Measurements from ENCODE around the gene UBA6.

- TF ChIP-seq CTCF (IDR thresholded peaks at IDR 0.05) (no peak), ZFX (IDR thresholded peaks at IDR 0.05; ENCODE audit: borderline replicate concordance) (no peak)
These were observed 124.9 kb downstream of the UBA6 start for GRCh38 chr4:67576059-67576466.
